Stimulated activated CD8-positive, alpha-beta memory T cell treated with anti-CD3 and anti-CD28 coated beads, Interleukin-7, amount 100 ng/mL, for 1 hour (primary cell): Measurements from ENCODE around the gene MRFAP1.

Experiments used
- DNase-seq, 2 donors: peaks; one replicate each; pipeline ENCODE4 v3.0.0-alpha.2; 2020; ENCODE audit warnings: low read depth in 2 of 2

MRFAP1 gene

DNA sequence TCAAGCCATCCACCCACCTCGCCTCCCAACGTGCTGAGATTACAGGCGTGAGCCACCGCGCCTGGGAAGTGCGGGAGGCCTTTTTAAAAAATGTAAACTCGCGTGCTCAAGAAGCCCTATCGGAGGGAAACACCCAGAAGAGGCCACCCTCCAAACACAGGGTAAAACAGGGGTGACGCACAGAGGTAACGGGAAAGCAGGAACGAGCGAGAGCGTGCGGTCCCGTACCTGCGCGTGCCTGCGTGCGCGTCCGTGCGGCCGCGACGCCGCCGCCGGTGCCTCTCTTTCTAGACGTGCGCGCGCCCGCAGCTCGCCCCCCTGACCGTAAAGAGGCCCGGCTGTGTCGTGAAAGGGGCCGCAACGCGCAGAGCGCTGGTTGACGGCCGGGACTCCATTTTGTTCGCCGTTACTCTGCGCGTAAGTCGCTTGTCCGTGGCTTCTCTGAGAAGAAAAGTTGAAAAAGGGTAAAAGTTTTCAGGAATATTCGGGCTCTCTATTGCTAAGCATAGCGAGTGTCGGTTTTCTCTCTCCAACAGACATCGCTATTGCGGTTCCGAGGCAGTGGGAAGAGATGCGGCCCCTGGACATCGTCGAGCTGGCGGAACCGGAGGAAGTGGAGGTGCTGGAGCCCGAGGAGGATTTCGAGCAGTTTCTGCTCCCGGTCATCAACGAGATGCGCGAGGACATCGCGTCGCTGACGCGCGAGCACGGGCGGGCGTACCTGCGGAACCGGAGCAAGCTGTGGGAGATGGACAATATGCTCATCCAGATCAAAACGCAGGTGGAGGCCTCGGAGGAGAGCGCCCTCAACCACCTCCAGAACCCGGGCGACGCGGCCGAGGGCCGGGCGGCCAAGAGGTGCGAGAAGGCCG lies at the start of gene MRFAP1:
MRFAP1 (plus strand) TSS at position 394 of the 872 bp plus-strand sequence; CDS start at position 572, 178 bp downstream.
- peak; percentile 86 to 90 for DNase-seq

DNA sequence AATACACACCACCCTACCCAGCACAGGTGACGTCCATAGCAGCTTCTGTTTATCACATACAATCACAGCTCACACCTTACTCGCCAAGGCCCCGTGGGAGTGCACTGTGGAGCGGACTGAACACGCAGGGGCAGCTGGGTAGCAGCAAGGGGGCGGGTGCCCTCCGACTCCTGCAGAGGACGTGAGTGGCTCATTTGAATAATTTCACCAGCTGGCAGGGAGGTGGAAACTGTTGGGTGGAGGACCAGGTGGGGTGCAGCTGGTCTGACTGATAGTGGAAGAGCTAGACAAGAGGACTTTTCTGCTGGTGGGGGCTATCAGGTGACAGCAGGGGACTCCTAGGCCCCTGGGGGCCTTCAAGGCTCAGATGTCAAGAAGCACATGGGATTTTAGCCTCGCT lies 49.2 kb upstream of the MRFAP1 start:
- DNase-seq, result no peak

DNA sequence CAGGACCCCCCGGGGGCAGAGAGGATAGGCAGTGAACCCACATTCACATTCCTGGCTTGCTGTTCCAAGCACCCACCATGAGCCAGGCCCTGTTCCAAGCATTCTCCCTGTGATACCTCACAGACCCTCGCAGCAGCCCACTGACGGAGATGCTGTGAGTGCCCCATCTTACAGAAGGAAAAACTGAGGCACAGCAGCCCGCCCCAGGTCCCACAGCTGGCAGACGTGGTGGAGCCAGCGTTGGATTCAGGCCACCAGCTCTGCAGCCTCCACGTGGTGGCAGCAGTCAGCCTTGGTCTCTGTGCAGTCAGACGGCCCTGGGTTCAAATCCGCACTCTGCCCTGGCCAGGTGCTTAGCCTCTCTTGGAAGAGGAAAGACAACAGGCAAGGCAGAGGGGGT lies 48.7 kb upstream of the MRFAP1 start:
- no peak for DNase-seq

DNA sequence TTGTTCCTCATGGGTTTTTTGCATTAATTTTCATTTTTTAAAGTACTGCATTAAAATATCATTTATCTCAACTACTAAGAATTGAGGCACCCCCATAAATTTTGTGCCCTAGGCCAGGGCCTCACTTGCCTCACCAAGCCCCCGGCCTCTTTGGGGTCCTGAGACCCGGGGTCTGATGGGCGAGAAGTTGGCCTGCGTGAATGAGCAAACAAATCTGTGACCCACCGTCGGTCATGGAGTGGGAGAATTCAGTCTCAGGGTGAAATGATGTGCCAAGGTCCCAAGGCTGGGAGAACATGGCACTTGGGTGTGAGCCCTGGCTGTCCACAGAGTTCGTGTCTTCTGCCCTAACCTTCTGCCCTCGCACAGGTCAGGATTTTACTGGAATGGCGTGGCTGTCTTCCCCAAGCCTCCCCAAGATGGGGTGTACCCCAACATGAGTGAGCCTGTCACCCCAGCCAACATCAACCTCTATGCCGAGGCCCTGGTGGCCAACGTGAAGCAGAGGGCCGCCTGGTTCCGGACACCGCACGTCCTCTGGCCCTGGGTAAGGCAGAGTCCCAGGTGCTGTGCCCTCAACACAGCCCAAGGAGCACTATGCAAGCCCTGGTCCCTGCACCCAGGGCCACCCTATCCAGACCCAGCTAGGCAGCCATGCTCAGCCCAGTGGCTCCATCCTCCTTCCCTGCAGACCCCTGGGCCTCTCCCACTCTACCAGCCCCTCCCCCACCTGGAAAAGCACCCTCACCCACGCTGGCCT lies 47.5 kb upstream of the MRFAP1 start:
- DNase-seq, result no peak

DNA sequence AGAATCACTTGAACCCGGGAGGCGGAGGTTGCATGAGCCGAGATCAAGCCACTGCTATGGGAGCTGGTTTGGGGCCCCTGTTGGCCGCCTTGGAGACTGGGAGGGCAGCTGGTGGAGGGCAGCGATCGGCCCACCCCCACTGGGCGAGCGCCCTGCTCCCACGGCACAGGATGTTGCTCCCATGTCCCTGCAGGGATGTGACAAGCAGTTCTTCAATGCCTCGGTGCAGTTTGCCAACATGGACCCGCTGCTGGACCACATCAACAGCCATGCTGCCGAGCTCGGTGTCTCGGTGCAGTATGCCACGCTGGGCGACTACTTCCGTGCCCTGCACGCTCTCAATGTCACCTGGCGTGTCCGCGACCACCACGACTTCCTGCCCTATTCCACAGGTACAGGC lies 46.1 kb upstream of the MRFAP1 start:
- DNase-seq, result no peak

DNA sequence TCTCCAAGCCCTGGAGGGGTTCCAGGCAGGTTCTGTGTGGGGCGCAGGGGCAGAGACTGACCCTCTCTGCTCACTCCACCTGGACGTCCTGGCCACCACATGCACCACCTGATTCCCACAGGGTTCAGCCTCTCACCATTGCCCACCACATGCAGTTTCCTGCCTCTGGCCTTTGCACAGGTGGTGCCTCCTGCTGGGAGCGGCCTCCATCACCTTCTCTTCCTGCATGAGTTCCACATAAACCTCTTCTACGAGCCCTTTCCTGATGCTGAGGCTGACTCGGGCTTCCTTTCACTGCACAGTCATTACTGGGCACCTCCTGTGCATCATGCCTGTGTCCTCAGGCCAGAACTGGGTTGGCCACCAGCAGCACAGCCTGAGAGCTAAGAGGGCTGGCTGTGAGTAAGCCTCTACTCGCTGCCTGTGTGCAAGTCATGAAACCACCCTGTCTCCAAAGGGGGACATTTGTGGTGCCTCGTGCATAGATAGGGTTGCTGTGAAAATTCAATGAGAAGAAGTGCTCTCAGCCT lies 45.6 kb upstream of the MRFAP1 start:
- no peak for DNase-seq

DNA sequence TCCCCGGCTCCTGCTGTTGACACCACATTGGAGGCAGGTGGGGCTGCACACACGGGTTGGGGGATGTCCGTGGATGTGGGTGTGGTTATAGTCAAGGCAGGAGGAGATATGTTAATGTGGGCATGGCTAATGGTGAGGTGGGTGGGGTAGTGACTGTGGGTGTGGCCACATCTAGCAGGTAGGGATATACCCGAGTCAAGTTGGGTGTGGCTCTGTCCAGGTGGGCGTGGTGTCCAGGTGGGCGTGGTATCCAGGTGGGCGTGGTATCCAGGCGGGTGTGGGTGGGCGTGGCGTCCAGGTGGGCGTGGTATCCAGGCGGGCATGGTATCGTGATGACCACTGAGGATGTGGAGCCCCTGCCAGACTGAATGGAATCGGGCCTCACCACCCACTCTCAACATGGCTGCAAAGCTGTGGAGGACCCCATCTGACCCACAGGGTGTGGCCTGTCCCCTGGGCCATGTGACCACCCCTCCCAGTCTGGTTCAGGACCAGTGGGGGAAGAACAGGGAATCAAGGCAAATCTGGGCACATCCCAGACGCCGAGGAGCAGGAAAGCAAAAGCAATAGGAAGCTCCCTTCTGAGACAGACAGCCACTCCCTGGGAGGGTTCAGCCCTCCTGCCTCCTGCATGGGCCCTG lies 44.5 kb upstream of the MRFAP1 start:
- no peak for DNase-seq

DNA sequence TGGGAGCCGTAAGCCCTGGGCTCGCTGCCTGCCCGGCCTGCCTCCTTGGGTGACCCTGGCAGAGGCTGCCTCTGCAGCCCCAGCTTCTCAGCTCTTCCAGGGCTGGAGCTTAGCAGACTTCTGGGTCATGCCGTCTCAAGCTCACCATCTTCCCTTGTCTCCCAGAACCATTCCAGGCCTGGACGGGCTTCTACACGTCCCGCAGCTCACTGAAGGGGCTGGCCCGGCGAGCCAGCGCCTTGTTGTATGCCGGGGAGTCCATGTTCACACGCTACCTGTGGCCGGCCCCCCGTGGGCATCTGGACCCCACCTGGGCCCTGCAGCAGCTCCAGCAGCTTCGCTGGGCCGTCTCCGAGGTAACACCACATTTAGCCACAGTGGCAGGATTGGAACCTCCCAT lies 43.5 kb upstream of the MRFAP1 start:
- DNase-seq, result no peak

DNA sequence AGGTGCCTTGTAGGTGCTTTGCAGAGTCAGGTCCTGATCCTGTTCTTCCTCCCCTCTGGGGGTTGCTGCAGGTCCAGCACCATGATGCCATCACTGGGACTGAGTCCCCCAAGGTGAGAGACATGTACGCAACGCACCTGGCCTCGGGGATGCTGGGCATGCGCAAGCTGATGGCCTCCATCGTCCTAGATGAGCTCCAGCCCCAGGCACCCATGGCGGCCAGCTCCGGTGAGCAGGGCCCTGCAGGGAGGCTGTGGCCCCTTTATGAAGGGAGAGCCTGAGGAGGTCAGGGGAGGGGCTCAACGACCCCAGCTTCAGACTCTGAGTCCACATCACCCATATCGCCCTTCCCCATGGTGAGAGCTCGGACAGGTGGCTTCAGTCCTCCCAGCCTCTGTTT lies 42.4 kb upstream of the MRFAP1 start:
- no peak for DNase-seq

DNA sequence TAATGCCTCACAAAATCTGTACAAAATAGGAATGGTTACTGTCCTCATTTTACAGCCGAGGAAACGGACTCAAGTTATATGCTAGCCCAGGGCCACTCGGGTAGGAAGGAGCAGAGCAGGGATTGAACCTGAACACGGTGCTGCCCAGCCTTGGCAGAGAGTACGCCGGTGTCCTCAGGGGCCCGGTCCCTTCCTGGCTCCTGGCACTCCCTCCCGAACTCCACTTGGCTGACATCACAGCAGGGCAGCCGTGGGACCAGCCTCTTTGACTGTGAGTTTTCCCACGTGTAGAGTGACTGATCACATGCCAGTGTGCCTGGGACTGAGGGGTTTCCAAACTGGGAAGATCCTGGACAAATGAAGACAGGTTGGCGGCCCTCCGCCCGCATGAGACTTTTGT lies 41.8 kb upstream of the MRFAP1 start:
- DNase-seq, result no peak

DNA sequence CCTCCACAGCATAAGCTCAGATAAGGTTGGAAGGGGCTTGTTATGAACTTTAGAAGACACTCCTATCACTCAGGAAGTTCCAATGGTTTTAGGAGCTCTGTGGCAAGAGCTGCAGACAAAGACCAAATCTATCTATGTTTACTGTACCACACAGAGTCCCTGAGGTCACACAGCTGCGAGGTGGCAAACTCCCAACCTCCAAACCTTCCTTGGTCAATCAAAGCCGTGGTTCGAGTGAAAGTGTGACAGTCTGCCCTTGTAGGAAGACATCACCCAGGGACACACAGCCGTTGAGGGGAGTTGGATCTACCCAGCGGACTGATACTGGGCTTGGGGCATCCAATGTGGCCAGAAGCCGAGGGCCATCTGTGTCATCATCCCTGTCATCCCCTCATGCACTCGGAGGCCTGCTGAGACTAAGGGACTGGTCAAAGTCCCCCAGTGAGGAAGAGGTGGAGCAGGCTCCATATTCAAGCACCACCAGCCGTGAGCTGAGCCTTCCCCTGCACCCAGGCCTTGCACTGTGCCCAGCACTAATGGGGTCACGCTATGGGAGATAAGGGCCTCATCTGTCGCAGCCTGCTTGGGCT lies 38.7 kb upstream of the MRFAP1 start:
- no peak for DNase-seq

DNA sequence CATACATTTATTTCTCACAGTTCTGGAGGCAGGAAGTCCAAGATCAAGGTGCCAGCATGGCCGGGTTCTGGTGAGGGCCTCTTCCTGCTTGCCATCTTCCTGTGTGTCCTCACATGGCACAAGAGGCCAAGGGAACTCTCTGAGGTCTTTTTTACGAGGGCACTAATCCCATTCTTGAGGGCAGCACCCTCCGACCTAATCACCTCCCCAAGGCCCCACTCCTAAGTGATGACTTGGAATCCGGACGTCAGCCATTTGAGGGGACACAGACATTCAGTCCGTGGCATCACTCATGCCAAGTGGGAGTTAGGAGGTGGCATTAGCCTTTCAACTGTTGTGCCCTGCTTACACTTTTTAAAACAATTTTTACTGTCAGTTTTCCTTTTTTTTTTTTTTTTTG lies 38.2 kb upstream of the MRFAP1 start:
- DNase-seq, result no peak

DNA sequence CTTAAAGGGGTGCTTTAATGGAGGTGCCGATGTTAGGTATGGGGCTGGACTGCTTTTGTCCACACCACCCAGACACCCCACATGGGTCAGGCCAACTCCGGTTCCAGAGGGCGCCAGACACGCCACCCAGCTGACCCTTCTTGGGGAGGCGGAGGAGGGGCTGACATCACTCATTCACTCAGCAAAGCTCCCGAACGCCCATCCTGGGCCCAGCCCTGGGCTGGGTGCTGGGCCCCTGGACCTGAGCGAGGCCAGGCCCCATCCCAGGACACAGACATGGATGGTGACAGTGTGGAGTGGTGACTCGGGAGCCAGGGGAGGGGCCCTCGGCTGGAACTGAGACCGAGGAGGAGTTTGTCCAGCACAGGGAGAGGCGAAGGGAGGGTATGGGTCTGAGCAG lies 37.4 kb upstream of the MRFAP1 start:
- DNase-seq, result no peak

DNA sequence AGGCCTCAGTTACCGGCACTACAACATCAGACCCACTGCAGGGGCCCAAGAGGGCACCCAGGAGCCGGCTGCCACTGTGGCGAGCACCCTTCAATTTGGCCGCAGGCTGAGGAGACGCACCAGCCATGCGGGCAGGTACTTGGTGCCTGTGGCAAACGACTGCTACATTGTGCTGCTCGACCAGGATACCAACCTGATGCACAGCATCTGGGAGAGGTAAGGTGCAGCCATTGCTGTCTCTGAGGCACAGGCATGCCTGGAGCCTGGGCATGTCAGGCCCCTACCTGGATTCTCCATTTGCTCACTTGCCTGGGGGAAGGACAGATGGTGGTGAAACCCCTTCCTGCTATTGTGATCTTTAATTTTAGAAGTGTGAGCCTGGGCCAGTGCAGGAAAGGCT lies 35.4 kb upstream of the MRFAP1 start:
- DNase-seq, result no peak

DNA sequence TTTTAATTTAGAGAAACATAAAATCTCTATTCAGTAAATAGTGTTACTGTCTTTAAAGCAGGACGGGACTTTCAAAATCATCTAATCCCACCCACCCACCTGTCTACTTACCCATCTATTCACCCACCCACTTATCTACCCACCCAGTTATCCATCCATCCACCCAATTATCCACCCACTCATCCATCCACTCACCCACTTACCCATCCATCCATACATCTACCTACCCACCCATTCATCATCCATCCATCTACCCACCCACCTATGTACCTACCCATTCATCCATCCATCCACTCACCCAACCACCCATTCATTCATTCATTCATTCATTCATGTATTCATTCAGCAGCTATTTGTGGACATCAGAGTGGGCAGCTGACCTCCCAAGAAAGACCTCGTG lies 34.9 kb upstream of the MRFAP1 start:
- DNase-seq, result no peak

DNA sequence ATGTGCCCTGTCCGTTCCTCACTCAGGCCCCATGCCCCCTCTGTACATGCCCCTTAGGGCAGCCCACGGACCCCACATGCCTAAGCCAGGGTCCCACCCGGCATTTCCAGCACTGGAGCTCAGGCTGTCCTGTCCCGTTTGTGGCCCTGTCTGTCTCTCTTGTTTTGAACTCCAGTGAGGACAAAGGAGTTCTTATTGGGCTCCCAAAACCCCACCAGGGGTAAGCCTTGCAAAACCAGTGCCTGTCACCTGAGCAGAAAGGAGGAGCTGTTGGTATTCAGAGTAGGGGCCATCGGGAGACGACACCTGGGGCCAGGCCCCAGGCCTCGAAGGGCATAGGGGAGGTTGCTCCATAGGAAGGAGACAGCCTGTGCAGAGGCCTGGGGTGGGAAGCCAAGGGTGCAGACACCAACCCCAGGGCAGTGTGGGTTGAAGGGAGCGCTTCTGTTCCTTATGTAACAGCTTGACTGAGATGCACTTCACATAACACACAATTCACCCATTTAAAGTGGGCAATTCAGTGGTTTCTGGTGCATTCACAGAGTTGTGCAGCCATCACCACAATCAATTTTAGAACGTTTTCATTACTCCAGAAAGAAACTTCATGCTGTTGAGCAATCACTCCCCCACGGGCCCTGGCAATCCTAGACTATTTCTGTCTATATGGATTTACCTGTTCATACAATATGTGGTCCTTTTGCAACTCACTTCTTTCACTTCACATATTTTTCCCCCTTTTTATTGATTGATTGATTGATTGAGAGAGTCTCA lies 33.8 kb upstream of the MRFAP1 start:
- no peak for DNase-seq

DNA sequence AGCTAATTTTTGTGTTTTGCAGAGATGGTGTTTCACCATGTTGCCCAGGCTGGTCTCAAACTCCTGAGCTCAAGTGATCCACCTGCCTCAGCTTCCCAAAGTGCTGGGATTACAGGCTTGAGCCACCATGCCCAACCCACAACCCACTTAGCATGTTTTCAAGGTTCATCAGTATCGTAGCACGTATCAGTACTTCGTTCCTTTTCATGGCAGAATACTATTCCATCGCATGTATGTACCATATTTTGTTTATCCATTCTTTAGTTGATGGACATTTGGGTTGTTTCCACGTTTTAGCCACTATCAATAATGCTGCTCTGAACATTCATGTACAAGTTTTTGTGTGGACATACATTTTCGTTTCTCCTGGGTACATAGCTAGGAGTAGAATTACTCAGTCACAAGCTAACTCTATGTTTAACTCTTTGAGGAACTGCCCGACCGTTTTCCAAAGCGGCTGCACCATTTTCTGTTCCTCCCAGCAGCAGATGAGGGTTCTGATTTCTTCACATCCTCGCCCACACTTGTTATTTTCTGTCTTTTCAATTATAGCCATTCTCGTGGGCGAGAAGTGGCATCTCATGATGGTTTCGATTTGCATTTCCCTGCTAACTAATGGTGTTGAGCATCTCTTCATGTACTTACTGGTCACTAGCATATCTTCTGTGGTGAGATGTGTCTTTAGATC lies 33.0 kb upstream of the MRFAP1 start:
- no peak for DNase-seq

DNA sequence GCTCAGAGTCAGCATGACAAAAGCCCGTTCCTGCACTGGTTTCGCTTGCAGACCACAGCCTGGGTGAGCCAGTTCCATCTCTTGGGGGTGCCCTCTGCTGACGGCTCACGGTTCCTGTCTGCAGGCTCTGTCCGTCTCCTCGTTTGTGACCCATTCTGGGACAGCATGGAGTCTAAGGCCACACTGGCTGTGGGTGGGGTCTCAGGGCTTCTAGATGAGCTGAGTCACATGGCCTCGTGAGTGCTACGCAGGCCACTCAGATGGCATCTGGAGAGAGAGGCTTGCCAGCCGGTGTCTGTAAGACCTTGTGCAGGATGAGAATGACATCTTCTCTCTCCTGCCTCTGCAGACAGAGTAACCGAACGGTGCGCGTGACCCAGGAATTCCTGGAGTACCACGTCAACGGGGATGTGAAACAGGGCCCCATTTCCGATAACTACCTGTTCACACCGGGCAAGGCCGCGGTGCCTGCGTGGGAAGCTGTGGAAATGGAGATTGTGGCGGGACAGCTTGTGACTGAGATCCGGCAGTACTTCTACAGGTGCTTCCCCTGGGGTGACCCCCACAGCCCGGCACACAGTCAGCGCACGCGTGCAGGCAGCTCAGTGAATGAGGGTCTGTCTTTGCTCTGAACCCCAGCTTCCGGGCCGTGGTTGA lies 31.6 kb upstream of the MRFAP1 start:
- DNase-seq, result no peak

DNA sequence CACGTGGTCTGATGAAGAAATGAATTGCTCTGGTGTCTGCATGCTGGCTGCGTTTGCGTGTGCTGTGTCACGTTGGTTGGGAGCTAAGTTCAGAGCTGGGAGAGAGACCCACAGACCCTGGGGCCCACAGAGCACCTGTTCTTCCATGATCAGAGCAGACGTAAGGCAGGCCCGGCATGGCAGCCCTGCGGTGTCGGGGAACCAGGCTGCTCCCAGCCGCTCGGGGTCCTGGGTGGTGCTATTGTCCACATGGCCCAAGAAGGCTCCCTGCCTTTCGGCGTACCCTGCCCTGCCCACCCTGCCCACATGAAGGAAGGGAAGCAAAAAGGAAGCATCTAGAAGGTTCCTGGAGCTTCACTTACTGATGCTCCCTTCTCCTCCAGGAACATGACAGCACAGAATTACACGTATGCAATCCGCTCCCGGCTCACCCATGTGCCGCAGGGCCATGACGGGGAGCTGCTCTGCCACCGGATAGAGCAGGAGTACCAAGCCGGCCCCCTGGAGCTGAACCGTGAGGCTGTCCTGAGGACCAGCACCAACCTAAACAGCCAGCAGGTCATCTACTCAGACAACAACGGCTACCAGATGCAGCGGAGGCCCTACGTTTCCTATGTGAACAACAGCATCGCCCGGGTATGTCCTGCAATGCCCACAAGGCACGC lies 30.9 kb upstream of the MRFAP1 start:
- no peak for DNase-seq
